Transverse colon (tissue), 4 donors: ENCODE data around the gene SEMA3C. TPM values are rescaled to one million over a fixed set of nuclear protein-coding genes. Genes with fewer than 3 reads are reported as not detected.

Source experiments
- DNase-seq: peaks from one replicate; pipeline ENCODE4 v3.0.0-alpha.2; 2019
- H3K27ac ChIP-seq, 4 donors: fragments of 200-600 bp; sonication (generic); 2 replicates each; pipeline ENCODE4 v1.5.1; 2016 to 2018; ENCODE audit warnings: inconsistent platforms in 4 of 4
- H3K27me3 ChIP-seq: fragments of 200-600 bp; sonication (generic); 2 replicates; pipeline ENCODE4 v1.5.1; 2017; ENCODE audit warnings: inconsistent platforms
- H3K36me3 ChIP-seq, 4 donors: fragments of 200-600 bp; sonication (generic); 2 replicates each; pipeline ENCODE4 v1.5.1; 2017 to 2019; ENCODE audit warnings: inconsistent platforms in 4 of 4
- H3K4me1 ChIP-seq, 4 donors: fragments of 200-600 bp; sonication (generic); 2 replicates each; pipeline ENCODE4 v1.5.1; 2017 to 2020; ENCODE audit warnings: inconsistent platforms in 4 of 4
- H3K4me3 ChIP-seq, 4 donors: fragments of 200-600 bp; sonication (generic); 1 replicate in 1 of 4; 2 replicates in 3 of 4; pipeline versions ENCODE4 v1.5.1 to v1.6.1; 2017 to 2019; ENCODE audit warnings: inconsistent platforms in 4 of 4
- H3K9me3 ChIP-seq, 2 donors: fragments of 200-600 bp; sonication (generic); 2 replicates each; pipeline ENCODE4 v1.5.1; 2017 to 2019; ENCODE audit warnings: inconsistent platforms in 2 of 2
- CTCF ChIP-seq, 5 experiments: fragments of 200-600 bp in 3 of 5; fragments of 450-650 bp in 2 of 5; sonication (generic) in 3 of 5; IDR thresholded peaks; 1 replicate in 2 of 5; 2 replicates in 3 of 5; pipeline ENCODE4 v1.5.1; 2016 to 2017; ENCODE audit warnings: antibody characterized with exemption in 5 of 5, inconsistent platforms in 3 of 5, mild to moderate bottlenecking in 2 of 5, moderate library complexity in 1 of 5
- EP300 ChIP-seq: sonication (generic); formaldehyde crosslinking; IDR thresholded peaks from one replicate; pipeline ENCODE4 v1.6.1; 2017; ENCODE audit warnings: antibody characterized with exemption, low read depth
- POLR2A ChIP-seq: fragments of 450-650 bp; IDR thresholded peaks from one replicate; pipeline ENCODE4 v1.6.1; 2016; ENCODE audit warnings: antibody characterized with exemption, mild to moderate bottlenecking, moderate library complexity
- POLR2AphosphoS5 ChIP-seq, 3 donors: sonication (generic); formaldehyde crosslinking; IDR thresholded peaks; one replicate each; pipeline ENCODE4 v1.6.1; 2016; ENCODE audit warnings: antibody characterized with exemption in 3 of 3
- WGBS, 2 donors: methylation state at CpG; one replicate each; pipeline ENCODE4 v1.1.5; 2018; ENCODE audit warnings: low coverage in 1 of 2; 5-methylcytosine and 5-hydroxymethylcytosine counted together
- in situ Hi-C, 4 donors: fragments of 200-750 bp; cut with MboI; loops; one replicate each; pipeline versions ENCODE4 v1.15.0 to v1.15.1; 2017; ENCODE audit warnings: low sequenced_read_pairs in 3 of 4, low pct_ligation_motif_present in 1 of 4, low pct_unique_long_range_greater_than_20kb in 1 of 4
- intact Hi-C: fragments of 100-400 bp; cut with DNase I; formaldehyde crosslinking; loops from one replicate; pipeline ENCODE4 v1.15.1; 2023; ENCODE audit warnings: low total_unique reads
- total RNA-seq, 4 donors: library from RNA; depleted of rRNA; stranded (reverse); fragments of >200 nt; gene quantifications; one replicate each; pipeline ENCODE4 v1.1.0, GENCODE V29; 2016

Gene SEMA3C
- total RNA-seq, 4 donors from 2014 or later, result 34.0 to 83.8 (median 79.9) TPM

- no peaks in the 10 kb centered on the region for H3K4me1 ChIP-seq
- TF ChIP-seq CTCF (IDR thresholded peaks at IDR 0.05) (no peak), POLR2AphosphoS5 (IDR thresholded peaks at IDR 0.05) (no peak), POLR2A (no peak), EP300 (no peak)
- H3K27ac ChIP-seq, result no peak overlapping the region
- no peaks in the 10 kb centered on the region for H3K36me3 ChIP-seq
- no peaks in the 10 kb centered on the region for H3K27me3 ChIP-seq
- in situ Hi-C loops (no loop called here), intact Hi-C loops (no loop called here)
- H3K9me3 ChIP-seq, result no peaks in the 10 kb centered on the region
- no peak overlapping the region for H3K4me3 ChIP-seq
- no peak for DNase-seq
- WGBS, 2 donors, result 87% methylated on average over 3 to 4 of the region's 4 CpGs
Measured at GRCh38 chr7:80736371-80737125, 182.3 kb downstream of the SEMA3C start.

GRCh38 chr7:80735330-80735729 lies 183.5 kb downstream of the SEMA3C start:
- TF ChIP-seq POLR2AphosphoS5 (IDR thresholded peaks at IDR 0.05) (no peak), EP300 (no peak), CTCF (IDR thresholded peaks at IDR 0.05) (no peak)
- H3K4me3 ChIP-seq, result no peak overlapping the region
- intact Hi-C loops, result no loop called here
- WGBS, 2 donors, result 82 to 92% methylated on average over 9 to 12 of the region's 12 CpGs
- no peaks in the 10 kb centered on the region for H3K9me3 ChIP-seq
- no peaks in the 10 kb centered on the region for H3K36me3 ChIP-seq
- in situ Hi-C loops, result no loop called here
- H3K27me3 ChIP-seq, result no peaks in the 10 kb centered on the region
- no peak for DNase-seq
- H3K27ac ChIP-seq, result no peak overlapping the region
- no peaks in the 10 kb centered on the region for H3K4me1 ChIP-seq

GRCh38 chr7:80734011-80734410 lies 184.8 kb downstream of the SEMA3C start:
- in situ Hi-C loops, result no loop called here
- Histone ChIP-seq H3K9me3 (no peaks in the 10 kb centered on the region), H3K27me3 (no peaks in the 10 kb centered on the region), H3K27ac (no peak overlapping the region), H3K4me1 (peaks cover 0 to 3% (median 2%) of the 10 kb centered on the region in 4 donors), H3K4me3 (no peak overlapping the region), H3K36me3 (no peaks in the 10 kb centered on the region)
- intact Hi-C loops, result no loop called here
- TF ChIP-seq POLR2AphosphoS5 (IDR thresholded peaks at IDR 0.05) (no peak), CTCF (IDR thresholded peaks at IDR 0.05) (no peak), EP300 (no peak), POLR2A (no peak)
- 81 to 87% methylated on average over 4 of the region's 4 CpGs for WGBS, 2 donors
- DNase-seq, result no peak

- WGBS, 2 donors, result 42 to 45% methylated on average over 2 to 3 of the region's 3 CpGs
- no peak for TF ChIP-seq CTCF (IDR thresholded peaks at IDR 0.05)
- TF ChIP-seq EP300, result no peak
- TF ChIP-seq POLR2A, result no peak
- TF ChIP-seq POLR2AphosphoS5 (IDR thresholded peaks at IDR 0.05), result no peak
- H3K36me3 ChIP-seq, result no peaks in the 10 kb centered on the region
- H3K4me1 ChIP-seq, result peaks cover 0 to 3% (median 2%) of the 10 kb centered on the region in 4 donors
- DNase-seq, result no peak
- intact Hi-C loops (no loop called here), in situ Hi-C loops (no loop called here)
- no peak overlapping the region for H3K27ac ChIP-seq
- H3K9me3 ChIP-seq, result no peaks in the 10 kb centered on the region
- H3K27me3 ChIP-seq, result no peaks in the 10 kb centered on the region
- no peak overlapping the region for H3K4me3 ChIP-seq
Measured at GRCh38 chr7:80733333-80733915, 185.4 kb downstream of the SEMA3C start.
